ENCODE data around the gene EYS. TPM values are rescaled to one million over a fixed set of nuclear protein-coding genes. Genes with fewer than 3 reads are reported as not detected.

EYS gene
- total and polyA plus RNA-seq, 2 of the 8 experiments (the other 6 are each of a cell fraction or from before 2014, with no cell fraction given) = 0.05 to 0.13 TPM

DNA sequence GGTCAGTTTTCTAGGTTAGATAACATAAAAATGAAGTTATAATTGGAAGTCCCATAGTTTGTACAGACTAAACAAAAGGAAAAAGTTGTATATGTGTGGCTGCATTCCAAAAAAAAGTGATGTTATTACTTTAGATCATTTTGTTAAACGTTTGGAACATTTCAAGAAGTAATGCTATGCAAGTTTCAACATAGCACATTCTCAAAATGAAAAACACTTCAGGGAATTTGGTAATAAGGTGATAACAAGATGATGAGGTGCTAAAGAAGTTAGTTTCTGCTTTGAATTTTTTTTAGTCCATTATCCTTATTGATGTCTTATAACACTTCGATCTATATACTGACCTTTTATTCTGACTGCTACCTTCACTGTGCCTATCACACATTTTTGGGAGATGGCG is 1820.7 kb downstream of the EYS start:
- POLR2A ChIA-PET (ENCODE audit: partially characterized antibody) = no interaction called here
- Histone ChIP-seq H2BK12ac (ENCODE audit: low read depth, low read length) (no peak overlapping the region), H3K4me1 (replicated peaks in 1 of 4; ENCODE audit: control insufficient read depth in 3 of 4, insufficient read depth in 4 of 4, low read length in 3 of 4) (no peaks in the 10 kb centered on the region), H3K36me3 (ENCODE audit: control insufficient read depth in 2 of 4, insufficient read depth in 4 of 4, low read length in 3 of 4) (no peaks in the 10 kb centered on the region), H2AK5ac (ENCODE audit: low read depth, low read length) (no peak overlapping the region), H2BK20ac (ENCODE audit: low read length) (no peak overlapping the region), H3K27me3 (replicated peaks in 1 of 4; ENCODE audit: control insufficient read depth in 3 of 4, extremely low read depth in 1 of 4, insufficient read depth in 3 of 4, low read length in 3 of 4) (no peaks in the 10 kb centered on the region), H3K79me2 (ENCODE audit: control insufficient read depth in 1 of 2, insufficient read depth in 2 of 2, low read length in 2 of 2) (no peaks in the 10 kb centered on the region), H3K4me3 (ENCODE audit: extremely low read depth in 1 of 4, insufficient read depth in 2 of 4, low read depth in 3 of 4, low read length in 4 of 4) (no peak overlapping the region), H4K91ac (replicated peaks; ENCODE audit: insufficient read length, low read length) (no peak overlapping the region), H3K79me1 (ENCODE audit: low read depth, low read length) (no peaks in the 10 kb centered on the region), H3K4me2 (ENCODE audit: insufficient read depth in 1 of 2, low read depth in 2 of 2, low read length in 2 of 2) (no peak overlapping the region), H3K9ac (replicated peaks in 1 of 4; ENCODE audit: extremely low read depth in 1 of 4, low read depth in 3 of 4, low read length in 3 of 4) (no peak overlapping the region), H3K56ac (replicated peaks; ENCODE audit: insufficient read length, low read depth, low read length) (no peak overlapping the region), H3K14ac (ENCODE audit: insufficient read length) (no peak overlapping the region), H4K20me1 (replicated peaks in 1 of 2; ENCODE audit: control insufficient read depth in 1 of 2, insufficient read depth in 2 of 2, low read length in 2 of 2) (no peaks in the 10 kb centered on the region), H4K5ac (ENCODE audit: insufficient read length, low read depth, low read length) (no peak overlapping the region), H3K27ac (ENCODE audit: low read depth, low read length) (no peak overlapping the region), H3K23me2 (ENCODE audit: low read depth, low read length) (no peaks in the 10 kb centered on the region), H3K18ac (ENCODE audit: extremely low read depth, low read length) (no peak overlapping the region), H3K4ac (replicated peaks; ENCODE audit: insufficient read length, low read depth, low read length) (no peak overlapping the region), H2BK120ac (replicated peaks; ENCODE audit: low read depth, low read length) (no peak overlapping the region), H2AFZ (ENCODE audit: low read length) (no peak overlapping the region), H2BK5ac (ENCODE audit: low read depth, low read length) (no peak overlapping the region), H3K9me3 (ENCODE audit: insufficient read depth in 2 of 2, low read depth in 1 of 2, low read length in 1 of 2) (no peaks in the 10 kb centered on the region), H4K8ac (ENCODE audit: extremely low read depth, insufficient read depth, low read length) (no peak overlapping the region), H2BK15ac (ENCODE audit: low read length) (no peak overlapping the region), H3K23ac (ENCODE audit: insufficient read length) (no peak overlapping the region)
- no peak for DNase-seq (ENCODE audit: low read depth in 1 of 2, low spot score in 2 of 2)
- FAIRE-seq = no peak
- CTCF ChIA-PET (ENCODE audit: partially characterized antibody) = interaction anchor here (0.6 kb wide), 1 partner anchor 9 kb away, joined by 3 read pairs; no protein-coding TSS in a partner anchor
- no peak for TF ChIP-seq POLR2A (IDR thresholded peaks at IDR 0.05; ENCODE audit: control extremely low read depth in 1 of 2, low read depth in 2 of 2, low read length in 2 of 2)
- no peak for TF ChIP-seq NRF1 (IDR thresholded peaks at IDR 0.05; ENCODE audit: low read depth, low read length)
- no peak for TF ChIP-seq TCF12 (IDR thresholded peaks at IDR 0.05; ENCODE audit: low read depth, low read length)
- TF ChIP-seq SIRT6 (IDR thresholded peaks at IDR 0.05; ENCODE audit: low read length) = no peak
- TF ChIP-seq RFX5 (IDR thresholded peaks at IDR 0.05; ENCODE audit: borderline replicate concordance, low read depth, low read length) = no peak
- TF ChIP-seq ASH2L (IDR thresholded peaks at IDR 0.05; ENCODE audit: low read length) = no peak
- TF ChIP-seq CHD1 (IDR thresholded peaks at IDR 0.05; ENCODE audit: low read depth, low read length) = no peak
- no peak for TF ChIP-seq SP2 (IDR thresholded peaks at IDR 0.05; ENCODE audit: low read length)
- TF ChIP-seq GABPA (IDR thresholded peaks at IDR 0.05; ENCODE audit: borderline replicate concordance, insufficient read depth, low read length) = no peak
- WGBS, 2 experiments (ENCODE audit: extremely low coverage in 1 of 2, insufficient coverage in 1 of 2, insufficient read length in 1 of 2, insufficient replicate concordance in 2 of 2, low coverage in 1 of 2, low lambda C conversion rate in 2 of 2, missing lambda C conversion rate in 1 of 2) = 89% methylated on average over 3 of the region's 3 CpGs; no CpG with 5 or more reads in 1 of the 2 experiments

All from H1 (cell line).